Choroid plexus epithelial cell (primary cell): Measurements from ENCODE around the gene C2CD4C.

ENCODE experiments used
- DNase-seq: peaks from one replicate; pipeline ENCODE4 v3.0.0-alpha.2; 2010; ENCODE audit warnings: low read depth
- H3K4me3 ChIP-seq: 2 replicates; pipeline ENCODE4 v1.5.1; 2011; ENCODE audit warnings: low read depth, mild to moderate bottlenecking, control low read depth, low read length, moderate library complexity
- CTCF ChIP-seq: conservative IDR thresholded peaks from 2 replicates; pipeline ENCODE4 v1.5.1; 2011; ENCODE audit warnings: low read depth, mild to moderate bottlenecking, control low read depth, inconsistent platforms, low read length, moderate library complexity

Gene C2CD4C

GRCh38 chr19:374183-374885 lies 34.6 kb downstream of the C2CD4C start:
- no peak overlapping the region for H3K4me3 ChIP-seq
- no peak for TF ChIP-seq CTCF

DNA sequence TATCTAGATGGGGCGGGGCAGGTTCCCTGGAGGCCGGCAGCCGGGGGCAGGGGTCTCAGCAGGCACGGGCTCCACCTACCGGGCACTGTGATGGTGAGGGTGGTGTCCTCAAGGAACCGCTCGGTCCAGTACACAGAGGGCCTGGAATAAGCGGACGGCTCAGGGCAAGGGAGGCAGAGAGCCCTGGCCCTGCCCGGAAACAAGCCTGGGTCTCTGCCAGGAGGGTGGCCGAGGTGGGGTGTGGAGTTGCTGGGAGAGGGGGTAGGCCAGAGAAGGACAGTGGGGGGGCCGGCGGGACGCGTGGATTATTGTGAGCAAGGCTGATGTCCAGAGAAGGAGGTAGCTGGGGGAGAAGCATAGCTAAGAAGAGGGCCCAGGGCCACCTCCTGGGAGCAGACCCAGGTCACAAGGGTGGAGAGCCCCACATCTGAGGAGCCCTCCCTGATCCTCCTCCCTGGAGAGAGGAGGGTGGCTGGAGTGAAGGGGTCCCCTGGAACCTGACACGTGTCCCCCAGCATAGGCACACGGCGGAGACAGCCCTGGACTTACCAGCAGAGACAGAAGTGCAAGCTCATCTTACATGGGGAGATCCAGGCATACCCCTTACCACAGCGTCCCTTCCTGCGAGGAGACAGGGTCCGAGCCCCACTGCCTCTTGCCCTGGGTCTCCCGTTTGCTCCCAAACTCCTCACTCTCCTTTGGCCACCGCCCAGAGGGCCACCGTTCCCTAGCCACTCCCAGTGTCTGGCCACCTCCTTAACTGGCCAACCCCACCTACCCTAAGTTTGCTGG lies 35.4 kb downstream of the C2CD4C start:
- H3K4me3 ChIP-seq: no peak overlapping the region
- no peak for TF ChIP-seq CTCF
- no peak for DNase-seq

More at GRCh38 chr19:374183-374885, 34.6 kb downstream of the C2CD4C start:
- no peak for DNase-seq

GRCh38 chr19:372306-372890 lies 36.5 kb downstream of the C2CD4C start:
- DNase-seq: peak; percentile 84
- H3K4me3 ChIP-seq: no peak overlapping the region
- TF ChIP-seq CTCF: no peak

DNA sequence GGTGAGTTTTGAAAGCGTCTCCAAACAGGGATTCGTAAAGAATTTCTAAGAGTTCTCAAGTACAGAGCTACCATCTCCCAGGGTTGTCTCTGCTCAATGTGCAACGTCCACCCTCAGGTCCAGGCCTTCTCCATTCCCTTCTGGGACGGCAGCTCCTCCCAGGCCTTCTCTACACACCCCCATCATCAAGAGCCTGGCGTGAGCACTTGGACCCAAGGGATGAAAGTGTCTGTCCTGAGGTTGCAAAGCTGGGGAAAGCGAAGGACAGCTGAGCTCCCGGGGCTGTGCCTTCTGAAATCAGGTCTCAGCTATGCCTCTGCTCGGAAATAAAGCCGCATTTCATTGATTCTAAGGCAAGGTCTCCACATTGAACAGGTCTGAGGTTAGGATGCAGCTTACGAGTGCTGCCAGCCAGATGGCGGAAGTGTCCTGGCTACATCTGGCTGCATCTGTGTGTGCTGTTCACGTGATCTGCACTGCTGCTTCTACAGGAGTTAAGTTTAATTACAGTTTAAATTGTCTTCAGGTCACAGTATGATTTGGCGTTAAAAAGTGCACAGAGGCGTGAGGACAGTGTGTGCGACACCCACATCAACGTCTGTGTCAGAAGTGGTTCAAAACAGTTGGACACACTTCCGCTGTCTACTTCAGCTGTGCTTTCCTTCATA lies 37.3 kb downstream of the C2CD4C start:
- DNase-seq: peak; percentile 22
- no peak for TF ChIP-seq CTCF
- no peak overlapping the region for H3K4me3 ChIP-seq

DNA sequence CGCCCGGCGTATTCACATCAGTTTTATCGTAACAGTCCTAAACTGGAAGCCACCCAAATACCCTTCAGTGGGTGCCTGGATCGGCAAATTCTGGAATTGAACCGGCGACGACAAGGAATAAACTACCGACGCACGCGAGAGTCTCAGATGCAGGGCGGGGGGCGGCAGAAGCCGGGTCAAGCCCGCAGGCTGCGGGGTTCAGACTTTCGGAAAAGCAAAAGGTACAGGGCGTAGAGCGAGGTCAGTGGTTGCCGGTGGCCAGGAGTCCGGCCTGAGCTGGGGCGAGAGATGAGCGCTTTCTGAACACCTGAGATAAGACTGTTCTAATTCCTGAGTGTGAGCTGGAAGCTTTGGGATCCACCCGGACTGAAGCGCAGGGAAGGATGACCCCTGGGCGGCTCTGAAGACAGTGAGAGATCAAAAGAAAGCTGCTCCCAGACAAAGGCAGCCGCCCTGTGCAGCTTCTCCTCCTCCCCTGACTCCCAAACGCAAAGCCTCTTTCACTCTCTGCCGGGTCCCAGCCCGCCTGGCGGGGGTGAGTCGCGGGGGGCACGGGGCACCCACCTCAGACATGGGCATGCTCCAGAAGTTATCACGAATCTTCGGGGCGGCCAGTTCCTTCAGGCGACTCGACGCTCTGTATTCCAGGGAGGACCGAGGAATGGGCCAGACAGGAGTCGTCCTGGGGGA lies 38.2 kb downstream of the C2CD4C start:
- TF ChIP-seq CTCF: no peak
- H3K4me3 ChIP-seq: no peak overlapping the region
- no peak for DNase-seq

- no peak overlapping the region for H3K4me3 ChIP-seq
- no peak for DNase-seq
- TF ChIP-seq CTCF: no peak
These were observed 39.1 kb downstream of the C2CD4C start for GRCh38 chr19:369876-370275.
